PC-3 (cell line): ENCODE measurements around the gene EDEM1. TPM values are rescaled to one million over a fixed set of nuclear protein-coding genes. Genes with fewer than 3 reads are reported as not detected.
"Not testable (repeated sequence)": the region's sequence is repeated elsewhere in the genome, so short reads cannot be mapped to it uniquely, and the experiment has no call there.

Source experiments
- ATAC-seq: fragments of 200-7000 bp; cut with Tn5 transposase; 2 replicates; pipeline ENCODE4 v1.9.1; 2020; ENCODE audit warnings: mild to moderate bottlenecking, moderate library complexity
- BruUV-seq: library from RNA; stranded (reverse); fragments of 400-500 nt; replicated peaks from 2 replicates; lab custom pipeline; 2021; lab: Mats Ljungman, UMichigan
- CTCF ChIA-PET: fragments of 300-600 bp; sonication (Branson Sonifier 250); formaldehyde crosslinking; loops from one replicate; lab custom pipeline; 2022; ENCODE audit warnings: antibody characterized with exemption; lab: Charles Lee
- POLR2A ChIA-PET: fragments of 300-600 bp; sonication (Branson Sonifier 250); formaldehyde crosslinking; loops from one replicate; lab custom pipeline; 2022; ENCODE audit warnings: antibody characterized with exemption; ENCODE audit not compliant: unreplicated experiment; lab: Charles Lee
- DNase-seq: peaks from one replicate; pipeline ENCODE4 v3.0.0-alpha.2; 2015
- H2AFZ ChIP-seq: fragments of 300-600 bp; sonication (generic); 2 replicates; pipeline ENCODE4 v1.6.0; 2016; ENCODE audit warnings: antibody characterized with exemption, low read length
- H3F3A ChIP-seq: fragments of 300-600 bp; sonication (generic); one replicate; pipeline ENCODE4 v1.6.0; 2017; ENCODE audit warnings: antibody characterized with exemption, low read length, control low read depth, mild to moderate bottlenecking; ENCODE audit not compliant: unreplicated experiment
- H3K27ac ChIP-seq: fragments of 300-600 bp; sonication (generic); 2 replicates; pipeline ENCODE4 v1.5.1; 2016; ENCODE audit warnings: mild to moderate bottlenecking, low read length
- H3K27me3 ChIP-seq: fragments of 300-600 bp; sonication (generic); 2 replicates; pipeline ENCODE4 v1.6.1; 2016; ENCODE audit warnings: low read length, mixed read lengths
- H3K36me3 ChIP-seq: fragments of 300-600 bp; sonication (generic); 2 replicates; pipeline ENCODE4 v1.6.1; 2016; ENCODE audit warnings: low read depth, mixed run types, low read length, mixed read lengths
- H3K4me1 ChIP-seq: fragments of 300-600 bp; sonication (generic); 2 replicates; pipeline ENCODE4 v1.5.1; 2016; ENCODE audit warnings: low read length; ENCODE audit not compliant: insufficient read depth
- H3K4me2 ChIP-seq: fragments of 300-600 bp; sonication (generic); 2 replicates; pipeline ENCODE4 v1.6.0; 2016; ENCODE audit warnings: low read length
- H3K4me3 ChIP-seq: fragments of 300-600 bp; sonication (generic); 2 replicates; pipeline ENCODE4 v1.5.1; 2016; ENCODE audit warnings: mild to moderate bottlenecking, low read length, mixed read lengths
- H3K79me2 ChIP-seq: fragments of 300-600 bp; sonication (generic); 2 replicates; pipeline ENCODE4 v1.6.1; 2017; ENCODE audit warnings: low read length, mixed read lengths
- H3K9ac ChIP-seq: fragments of 300-600 bp; sonication (generic); 2 replicates; pipeline ENCODE4 v1.6.0; 2016; ENCODE audit warnings: mild to moderate bottlenecking, low read length
- H3K9me2 ChIP-seq: fragments of 300-600 bp; sonication (generic); replicated peaks from 2 replicates; pipeline ENCODE4 v1.6.1; 2016; ENCODE audit warnings: mixed run types, low read length, mixed read lengths
- H3K9me3 ChIP-seq: fragments of 300-600 bp; sonication (generic); 2 replicates; pipeline ENCODE4 v1.6.1; 2016; ENCODE audit warnings: low read length, mixed read lengths
- H4K20me1 ChIP-seq: fragments of 300-600 bp; sonication (generic); 2 replicates; pipeline ENCODE4 v1.6.1; 2016; ENCODE audit warnings: low read length, mixed read lengths
- EZH2 ChIP-seq: fragments of 300-600 bp; sonication (generic); IDR thresholded peaks from one replicate; pipeline ENCODE4 v1.6.1; 2017; ENCODE audit warnings: antibody characterized with exemption, mild to moderate bottlenecking, low read length; ENCODE audit not compliant: unreplicated experiment
- EZH2phosphoT487 ChIP-seq: fragments of 300-600 bp; sonication (generic); IDR thresholded peaks from 2 replicates; pipeline ENCODE4 v1.6.1; 2018; ENCODE audit warnings: mild to moderate bottlenecking, antibody characterized with exemption, low read length, borderline replicate concordance
- intact Hi-C: fragments of 100-400 bp; cut with micrococcal nuclease; formaldehyde crosslinking; loops from 2 replicates; pipeline ENCODE4 v1.9.0; 2023
- total RNA-seq: library from RNA; depleted of rRNA; stranded (reverse); fragments of >200 nt; gene quantifications from 2 replicates; pipeline ENCODE4 v1.2.3, GENCODE V29; 2014
- TF ChIP-seq, protein P1 (sequence below): fragments of 300-600 bp; sonication (generic); conservative IDR thresholded peaks from 2 replicates; pipeline ENCODE4 v1.5.1; 2017; ENCODE audit warnings: antibody characterized with exemption, low read depth, mild to moderate bottlenecking, low read length

EDEM1 gene
- total RNA-seq, 1 experiment from 2014 or later: 39.4 TPM

- intact Hi-C loops: no loop called here
- Histone ChIP-seq H3F3A (no peaks in the 10 kb centered on the region), H3K9ac (no peak overlapping the region), H3K79me2 (peaks cover 99% of the 10 kb centered on the region), H2AFZ (no peak overlapping the region), H3K27me3 (no peaks in the 10 kb centered on the region), H4K20me1 (peaks cover 69% of the 10 kb centered on the region), H3K4me3 (no peak overlapping the region), H3K4me2 (no peak overlapping the region), H3K27ac (no peak overlapping the region), H3K4me1 (peaks cover 29% of the 10 kb centered on the region), H3K9me2 (no peaks in the 10 kb centered on the region), H3K9me3 (no peaks in the 10 kb centered on the region), H3K36me3 (0 out of 2 replicates have a peak, but pooled peaks cover 2% of the 10 kb centered on the region)
- ChIA-PET POLR2A (no interaction called here), CTCF (no interaction called here)
- BruUV-seq: no TSS peak
- ATAC-seq (no peak), DNase-seq (no peak)
- TF ChIP-seq EZH2 (no peak), EZH2phosphoT487 (no peak)
Observed at GRCh38 chr3:5143464-5143863, 44.0 kb upstream of the EDEM1 start.

DNA sequence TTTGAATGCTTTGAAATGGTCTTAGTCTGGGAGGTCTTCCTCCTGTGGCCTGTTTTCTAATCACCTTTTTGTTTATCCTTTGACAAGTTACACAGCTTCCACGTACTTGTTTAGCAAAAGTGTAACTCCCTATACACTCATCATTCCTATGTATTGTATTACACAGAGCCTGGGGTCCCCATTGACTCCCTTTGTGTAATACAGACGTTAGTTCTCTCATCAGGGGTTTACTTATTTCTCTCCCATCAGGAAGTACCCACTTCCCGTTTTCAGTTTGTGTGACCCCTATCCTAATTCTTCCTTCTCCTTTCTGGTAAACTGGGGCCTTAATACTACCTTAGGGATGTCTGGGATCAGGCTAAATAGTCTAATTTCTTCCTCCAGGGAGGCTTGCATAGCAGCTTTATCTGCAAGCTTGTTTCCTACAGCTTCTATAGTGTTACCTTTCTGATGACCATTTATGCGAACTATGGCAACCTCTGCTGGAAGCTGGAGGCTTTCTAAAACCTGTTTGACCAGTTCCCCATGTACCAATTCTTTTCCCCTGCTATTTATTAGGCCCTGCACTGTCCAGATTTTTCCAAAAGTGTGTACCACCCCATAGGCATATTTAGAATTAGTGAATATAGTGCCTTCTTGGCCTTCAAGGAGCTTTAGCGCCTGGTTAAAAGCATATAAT is 43.1 kb upstream of the EDEM1 start:
- CTCF ChIA-PET: no interaction called here
- H3K4me2 ChIP-seq: peak overlapping the region; percentile 35; the same call in 1 of the 2 replicates
- H2AFZ ChIP-seq: no peak overlapping the region
- H3K9me2 ChIP-seq: no peaks in the 10 kb centered on the region
- BruUV-seq: no TSS peak
- peaks cover 19% of the 10 kb centered on the region for H3K4me1 ChIP-seq
- no peaks in the 10 kb centered on the region for H3K27me3 ChIP-seq
- no peak overlapping the region for H3K9ac ChIP-seq
- peak; percentile 56 for ATAC-seq
- H4K20me1 ChIP-seq: peaks cover 65% of the 10 kb centered on the region
- H3F3A ChIP-seq: no peaks in the 10 kb centered on the region
- H3K36me3 ChIP-seq: 0 out of 2 replicates have a peak, but pooled peaks cover 2% of the 10 kb centered on the region
- DNase-seq: peak; percentile 76
- intact Hi-C loops: no loop called here
- H3K9me3 ChIP-seq: no peaks in the 10 kb centered on the region
- no peak overlapping the region for H3K27ac ChIP-seq
- POLR2A ChIA-PET: no interaction called here
- H3K4me3 ChIP-seq: no peak overlapping the region
- peaks cover 99% of the 10 kb centered on the region for H3K79me2 ChIP-seq
- TF ChIP-seq, protein P1, sequence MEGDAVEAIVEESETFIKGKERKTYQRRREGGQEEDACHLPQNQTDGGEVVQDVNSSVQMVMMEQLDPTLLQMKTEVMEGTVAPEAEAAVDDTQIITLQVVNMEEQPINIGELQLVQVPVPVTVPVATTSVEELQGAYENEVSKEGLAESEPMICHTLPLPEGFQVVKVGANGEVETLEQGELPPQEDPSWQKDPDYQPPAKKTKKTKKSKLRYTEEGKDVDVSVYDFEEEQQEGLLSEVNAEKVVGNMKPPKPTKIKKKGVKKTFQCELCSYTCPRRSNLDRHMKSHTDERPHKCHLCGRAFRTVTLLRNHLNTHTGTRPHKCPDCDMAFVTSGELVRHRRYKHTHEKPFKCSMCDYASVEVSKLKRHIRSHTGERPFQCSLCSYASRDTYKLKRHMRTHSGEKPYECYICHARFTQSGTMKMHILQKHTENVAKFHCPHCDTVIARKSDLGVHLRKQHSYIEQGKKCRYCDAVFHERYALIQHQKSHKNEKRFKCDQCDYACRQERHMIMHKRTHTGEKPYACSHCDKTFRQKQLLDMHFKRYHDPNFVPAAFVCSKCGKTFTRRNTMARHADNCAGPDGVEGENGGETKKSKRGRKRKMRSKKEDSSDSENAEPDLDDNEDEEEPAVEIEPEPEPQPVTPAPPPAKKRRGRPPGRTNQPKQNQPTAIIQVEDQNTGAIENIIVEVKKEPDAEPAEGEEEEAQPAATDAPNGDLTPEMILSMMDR: no peak
- TF ChIP-seq EZH2phosphoT487 (no peak), EZH2 (no peak)

GRCh38 chr3:5145120-5145519 is 42.4 kb upstream of the EDEM1 start:
- intact Hi-C loops: no loop called here
- peaks cover 99% of the 10 kb centered on the region for H3K79me2 ChIP-seq
- H3K4me2 ChIP-seq: no peak overlapping the region
- no peak overlapping the region for H3K9ac ChIP-seq
- DNase-seq: no peak
- TF ChIP-seq EZH2phosphoT487 (no peak), EZH2 (no peak)
- TF ChIP-seq, protein P1: no peak
- H4K20me1 ChIP-seq: peaks cover 64% of the 10 kb centered on the region
- ChIA-PET POLR2A (no interaction called here), CTCF (no interaction called here)
- no peak overlapping the region for H3K4me3 ChIP-seq
- no peaks in the 10 kb centered on the region for H3K9me3 ChIP-seq
- H3K9me2 ChIP-seq: no peaks in the 10 kb centered on the region
- no peak for ATAC-seq
- no TSS peak for BruUV-seq
- 0 out of 2 replicates have a peak, but pooled peaks cover 2% of the 10 kb centered on the region for H3K36me3 ChIP-seq
- H2AFZ ChIP-seq: no peak overlapping the region
- no peaks in the 10 kb centered on the region for H3F3A ChIP-seq
- H3K4me1 ChIP-seq: peaks cover 18% of the 10 kb centered on the region
- no peaks in the 10 kb centered on the region for H3K27me3 ChIP-seq
- H3K27ac ChIP-seq: no peak overlapping the region

GRCh38 chr3:5147152-5147551 is 40.4 kb upstream of the EDEM1 start:
- H3K9me2 ChIP-seq, H3K9me3 ChIP-seq, DNase-seq, ATAC-seq, H3K27me3 ChIP-seq, H3K27ac ChIP-seq, H2AFZ ChIP-seq, BruUV-seq, H3K9ac ChIP-seq, H3K36me3 ChIP-seq, H3K4me2 ChIP-seq, CTCF ChIA-PET, H3K4me3 ChIP-seq, intact Hi-C loops, POLR2A ChIA-PET, H3F3A ChIP-seq: not testable (repeated sequence)
- H4K20me1 ChIP-seq: peaks cover 57% of the 10 kb centered on the region
- peaks cover 18% of the 10 kb centered on the region for H3K4me1 ChIP-seq
- H3K79me2 ChIP-seq: peaks cover 95% of the 10 kb centered on the region
